Measurements from ENCODE around the gene PHKG1.

GRCh38 chr7:56033671-56034432, 58.9 kb downstream of the PHKG1 start:
- TF ChIP-seq POLR2A (IDR thresholded peaks at IDR 0.05), result no peak
- peak in 4 of 6 experiments; percentile 8 to 25 (median 13) for TF ChIP-seq CTCF (IDR thresholded peaks at IDR 0.05)

Data from esophagus squamous epithelium (tissue), 4 donors.